GM12878 (cell line): ENCODE data around the gene MAP1A.

Source experiments
- EGR1 ChIP-seq, 2 experiments: IDR thresholded peaks; 1 replicate in 1 of 2; 2 replicates in 1 of 2; pipeline ENCODE4 v1.6.1; 2011 to 2012; ENCODE audit warnings: low read depth in 2 of 2, low read length in 2 of 2, borderline replicate concordance in 1 of 2, mild to moderate bottlenecking in 1 of 2, moderate library complexity in 1 of 2
- JUNB ChIP-seq: IDR thresholded peaks from 2 replicates; pipeline ENCODE4 v1.6.1; 2016; ENCODE audit warnings: antibody characterized with exemption, mild to moderate bottlenecking
- POLR2AphosphoS2 ChIP-seq: IDR thresholded peaks from 2 replicates; pipeline ENCODE4 v1.6.1; 2011; ENCODE audit warnings: low read depth, mild to moderate bottlenecking, low read length, improper control_type of control experiment, moderate library complexity
- SMAD5 ChIP-seq: IDR thresholded peaks from 2 replicates; pipeline ENCODE4 v1.6.1; 2016; ENCODE audit warnings: antibody characterized with exemption, low read depth
- SPI1 ChIP-seq: IDR thresholded peaks from 2 replicates; pipeline ENCODE4 v1.6.1; 2011; ENCODE audit warnings: low read depth, mild to moderate bottlenecking, low read length, moderate library complexity, borderline replicate concordance; ENCODE audit not compliant: insufficient read depth
- TARDBP ChIP-seq: IDR thresholded peaks from 2 replicates; pipeline ENCODE4 v1.6.1; 2016; ENCODE audit warnings: borderline replicate concordance

DNA sequence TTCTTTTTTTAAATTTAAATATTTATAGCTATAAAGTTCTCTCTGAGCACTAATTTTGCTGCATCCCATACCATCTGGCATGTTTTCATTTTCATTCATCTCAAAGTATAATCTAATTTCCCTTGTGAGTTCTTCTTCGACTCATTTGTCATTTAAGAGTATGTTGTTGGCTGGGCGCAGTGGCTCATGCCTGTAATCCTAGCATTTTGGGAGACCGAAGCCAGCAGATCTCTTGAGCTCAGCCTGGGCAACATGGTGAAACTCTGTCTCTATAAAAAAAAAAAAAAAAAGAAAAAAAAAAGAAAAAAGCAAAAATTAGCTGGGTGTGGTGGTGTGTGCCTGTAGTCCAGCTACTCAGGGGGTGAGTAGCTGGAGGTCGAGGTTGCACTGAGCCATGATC lies 34.8 kb downstream of the MAP1A start:
- TF ChIP-seq SPI1 (no peak), POLR2AphosphoS2 (no peak), TARDBP (no peak), SMAD5 (no peak), JUNB (no peak), EGR1 (IDR thresholded peaks at IDR 0.05; ENCODE audit: borderline replicate concordance in 1 of 2, low read depth in 2 of 2, low read length in 2 of 2) (no peak)
